Measurements from ENCODE around the gene DLG2. TPM values are rescaled to one million over a fixed set of nuclear protein-coding genes. Genes with fewer than 3 reads are reported as not detected.

The DLG2 gene
- total and polyA plus RNA-seq, 2 of the 8 experiments (the other 6 are each of a cell fraction or from before 2014, with no cell fraction given): 1.7 to 14.3 TPM

GRCh38 chr11:83538286-83538685 is 2088.9 kb downstream of the DLG2 start:
- no peak overlapping the region for H3K4me3 ChIP-seq (ENCODE audit: extremely low read depth in 1 of 4, insufficient read depth in 2 of 4, low read depth in 3 of 4, low read length in 4 of 4)
- no peak overlapping the region for H3K4me2 ChIP-seq (ENCODE audit: insufficient read depth in 1 of 2, low read depth in 2 of 2, low read length in 2 of 2)
- no peak for DNase-seq (ENCODE audit: low read depth in 1 of 2, low spot score in 2 of 2)
- H3K36me3 ChIP-seq (ENCODE audit: control insufficient read depth in 2 of 4, insufficient read depth in 4 of 4, low read length in 3 of 4): no peaks in the 10 kb centered on the region
- H3K56ac ChIP-seq (replicated peaks; ENCODE audit: insufficient read length, low read depth, low read length): no peak overlapping the region
- ChIA-PET CTCF (ENCODE audit: partially characterized antibody) (interaction anchor here (1.2 to 1.5 kb wide), 2 partner anchors 32 to 278 kb away, joined by 3 to 6 read pairs; no protein-coding TSS in a partner anchor), POLR2A (ENCODE audit: partially characterized antibody) (no interaction called here)
- H4K5ac ChIP-seq (ENCODE audit: insufficient read length, low read depth, low read length): no peak overlapping the region
- no peak overlapping the region for H3K4ac ChIP-seq (replicated peaks; ENCODE audit: insufficient read length, low read depth, low read length)
- H4K91ac ChIP-seq (replicated peaks; ENCODE audit: insufficient read length, low read length): no peak overlapping the region
- FAIRE-seq: no peak
- no peaks in the 10 kb centered on the region for H3K23me2 ChIP-seq (ENCODE audit: low read depth, low read length)
- no peak overlapping the region for H2BK12ac ChIP-seq (ENCODE audit: low read depth, low read length)
- no peaks in the 10 kb centered on the region for H3K9me3 ChIP-seq (ENCODE audit: insufficient read depth in 2 of 2, low read depth in 1 of 2, low read length in 1 of 2)
- H4K20me1 ChIP-seq (replicated peaks in 1 of 2; ENCODE audit: control insufficient read depth in 1 of 2, insufficient read depth in 2 of 2, low read length in 2 of 2): no peaks in the 10 kb centered on the region
- H3K79me2 ChIP-seq (ENCODE audit: control insufficient read depth in 1 of 2, insufficient read depth in 2 of 2, low read length in 2 of 2): no peaks in the 10 kb centered on the region
- no peak overlapping the region for H2AK5ac ChIP-seq (ENCODE audit: low read depth, low read length)
- H2BK120ac ChIP-seq (replicated peaks; ENCODE audit: low read depth, low read length): no peak overlapping the region
- no peak overlapping the region for H2BK15ac ChIP-seq (ENCODE audit: low read length)
- H3K18ac ChIP-seq (ENCODE audit: extremely low read depth, low read length): no peak overlapping the region
- no peak overlapping the region for H2AFZ ChIP-seq (ENCODE audit: low read length)
- no peaks in the 10 kb centered on the region for H3K27me3 ChIP-seq (replicated peaks in 1 of 4; ENCODE audit: control insufficient read depth in 3 of 4, extremely low read depth in 1 of 4, insufficient read depth in 3 of 4, low read length in 3 of 4)
- no peak overlapping the region for H4K8ac ChIP-seq (ENCODE audit: extremely low read depth, insufficient read depth, low read length)
- no peak for TF ChIP-seq MAFK (IDR thresholded peaks at IDR 0.05; ENCODE audit: low read depth, low read length)
- TF ChIP-seq BCL11A (IDR thresholded peaks at IDR 0.05; ENCODE audit: low read depth in 2 of 2, low read length in 2 of 2): no peak
- TF ChIP-seq POLR2AphosphoS5 (IDR thresholded peaks at IDR 0.05; ENCODE audit: low read depth, low read length): no peak
- TF ChIP-seq SUZ12 (IDR thresholded peaks at IDR 0.05; ENCODE audit: low read length): no peak
- no peak for TF ChIP-seq KDM1A (IDR thresholded peaks at IDR 0.05; ENCODE audit: borderline replicate concordance, low read length)
- TF ChIP-seq HDAC2 (IDR thresholded peaks at IDR 0.05; ENCODE audit: borderline replicate concordance in 1 of 2, low read depth in 2 of 2, low read length in 2 of 2): no peak
- H2BK20ac ChIP-seq (ENCODE audit: low read length): no peak overlapping the region
- no peak overlapping the region for H3K14ac ChIP-seq (ENCODE audit: insufficient read length)
- H2BK5ac ChIP-seq (ENCODE audit: low read depth, low read length): no peak overlapping the region
- H3K23ac ChIP-seq (ENCODE audit: insufficient read length): no peak overlapping the region
- WGBS, 2 experiments (ENCODE audit: extremely low coverage in 1 of 2, insufficient coverage in 1 of 2, insufficient read length in 1 of 2, insufficient replicate concordance in 2 of 2, low coverage in 1 of 2, low lambda C conversion rate in 2 of 2, missing lambda C conversion rate in 1 of 2): 94% methylated on average over 1 of the region's 1 CpG; no CpG with 5 or more reads in 1 of the 2 experiments
- H3K27ac ChIP-seq (ENCODE audit: low read depth, low read length): no peak overlapping the region
- H3K4me1 ChIP-seq (replicated peaks in 1 of 4; ENCODE audit: control insufficient read depth in 3 of 4, insufficient read depth in 4 of 4, low read length in 3 of 4): no peaks in the 10 kb centered on the region
- H3K79me1 ChIP-seq (ENCODE audit: low read depth, low read length): no peaks in the 10 kb centered on the region
- H3K9ac ChIP-seq (replicated peaks in 1 of 4; ENCODE audit: extremely low read depth in 1 of 4, low read depth in 3 of 4, low read length in 3 of 4): no peak overlapping the region
